ENCODE measurements around the gene FKBP15. TPM values are rescaled to one million over a fixed set of nuclear protein-coding genes. Genes with fewer than 3 reads are reported as not detected.

Gene FKBP15
- total RNA-seq, 1 donor from 2014 or later, result 26.4 TPM

DNA sequence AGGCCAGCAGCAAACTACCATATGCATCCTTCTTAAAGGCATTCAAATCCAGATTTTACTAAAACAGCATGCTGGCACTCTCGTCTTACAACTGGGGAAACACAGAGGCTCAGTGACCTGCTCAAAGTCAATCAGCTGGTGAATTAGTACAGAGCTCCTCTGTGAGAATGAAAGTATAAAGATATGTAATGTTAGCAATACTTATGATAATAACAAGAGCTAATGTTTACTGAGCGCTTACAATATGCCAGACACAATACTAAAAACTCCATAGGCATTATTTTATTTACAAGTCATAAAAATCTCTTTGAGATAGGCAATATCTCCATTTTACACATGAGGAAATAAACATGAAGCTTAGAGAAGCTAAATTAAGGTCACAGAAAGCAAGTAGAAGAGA lies 28.6 kb downstream of the FKBP15 start:
- Histone ChIP-seq H3K36me3 (ENCODE audit: insufficient read depth, low read length) (peaks cover 14% of the 10 kb centered on the region), H3K4me1 (ENCODE audit: insufficient read depth, low read length) (peaks cover 10% of the 10 kb centered on the region), H3K27ac (ENCODE audit: low read depth, low read length) (no peak overlapping the region), H3K4me2 (ENCODE audit: low read length) (no peak overlapping the region), H3K79me2 (ENCODE audit: insufficient read depth, low read length) (no peaks in the 10 kb centered on the region), H3K9me3 (ENCODE audit: insufficient read depth, low read depth, low read length) (no peaks in the 10 kb centered on the region), H3K9ac (ENCODE audit: low read length) (no peak overlapping the region), H3K27me3 (ENCODE audit: insufficient read depth, low read length) (no peaks in the 10 kb centered on the region), H2AFZ (ENCODE audit: low read depth, low read length) (no peak overlapping the region), H3K4me3 (ENCODE audit: insufficient read depth, low read depth, low read length) (no peak overlapping the region), H4K20me1 (ENCODE audit: insufficient read depth, low read length) (peaks cover 3% of the 10 kb centered on the region)
- DNase-seq (ENCODE audit: low read depth), result no peak
- TF ChIP-seq, protein P1, sequence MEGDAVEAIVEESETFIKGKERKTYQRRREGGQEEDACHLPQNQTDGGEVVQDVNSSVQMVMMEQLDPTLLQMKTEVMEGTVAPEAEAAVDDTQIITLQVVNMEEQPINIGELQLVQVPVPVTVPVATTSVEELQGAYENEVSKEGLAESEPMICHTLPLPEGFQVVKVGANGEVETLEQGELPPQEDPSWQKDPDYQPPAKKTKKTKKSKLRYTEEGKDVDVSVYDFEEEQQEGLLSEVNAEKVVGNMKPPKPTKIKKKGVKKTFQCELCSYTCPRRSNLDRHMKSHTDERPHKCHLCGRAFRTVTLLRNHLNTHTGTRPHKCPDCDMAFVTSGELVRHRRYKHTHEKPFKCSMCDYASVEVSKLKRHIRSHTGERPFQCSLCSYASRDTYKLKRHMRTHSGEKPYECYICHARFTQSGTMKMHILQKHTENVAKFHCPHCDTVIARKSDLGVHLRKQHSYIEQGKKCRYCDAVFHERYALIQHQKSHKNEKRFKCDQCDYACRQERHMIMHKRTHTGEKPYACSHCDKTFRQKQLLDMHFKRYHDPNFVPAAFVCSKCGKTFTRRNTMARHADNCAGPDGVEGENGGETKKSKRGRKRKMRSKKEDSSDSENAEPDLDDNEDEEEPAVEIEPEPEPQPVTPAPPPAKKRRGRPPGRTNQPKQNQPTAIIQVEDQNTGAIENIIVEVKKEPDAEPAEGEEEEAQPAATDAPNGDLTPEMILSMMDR (IDR thresholded peaks at IDR 0.05; ENCODE audit: insufficient read depth, low read depth, low read length), result no peak
- no peak for TF ChIP-seq EZH2 (IDR thresholded peaks at IDR 0.05; ENCODE audit: insufficient read depth, low read length)
- no peak overlapping the region for H3K27ac Mint-ChIP-seq (ENCODE audit: unreplicated experiment)
- peaks cover 11% of the 10 kb centered on the region for H3K36me3 Mint-ChIP-seq (ENCODE audit: low read depth, unreplicated experiment)
- H3K27me3 Mint-ChIP-seq (ENCODE audit: low read depth, unreplicated experiment), result no peaks in the 10 kb centered on the region
- H3K4me3 Mint-ChIP-seq (ENCODE audit: unreplicated experiment), result no peak overlapping the region
- peaks cover 14% of the 10 kb centered on the region for H3K4me1 Mint-ChIP-seq (ENCODE audit: low read depth, unreplicated experiment)
- FAIRE-seq, result no peak
- no peaks in the 10 kb centered on the region for H3K9me3 Mint-ChIP-seq (ENCODE audit: unreplicated experiment)

GRCh38 chr9:113187929-113188595 lies 33.0 kb downstream of the FKBP15 start:
- H3K9me3 ChIP-seq (ENCODE audit: insufficient read depth, low read depth, low read length), result no peaks in the 10 kb centered on the region
- peaks cover 37% of the 10 kb centered on the region for H3K36me3 ChIP-seq (ENCODE audit: insufficient read depth, low read length)
- peaks cover 10% of the 10 kb centered on the region for H3K4me1 ChIP-seq (ENCODE audit: insufficient read depth, low read length)
- H3K27me3 Mint-ChIP-seq (ENCODE audit: low read depth, unreplicated experiment), result no peaks in the 10 kb centered on the region
- H2AFZ ChIP-seq (ENCODE audit: low read depth, low read length), result peak overlapping the region; percentile 41
- H3K4me3 Mint-ChIP-seq (ENCODE audit: unreplicated experiment), result peak overlapping the region; percentile 20
- peak overlapping the region; percentile 42 for H3K9ac ChIP-seq (ENCODE audit: low read length)
- H4K20me1 ChIP-seq (ENCODE audit: insufficient read depth, low read length), result no peaks in the 10 kb centered on the region
- no peaks in the 10 kb centered on the region for H3K79me2 ChIP-seq (ENCODE audit: insufficient read depth, low read length)
- H3K36me3 Mint-ChIP-seq (ENCODE audit: low read depth, unreplicated experiment), result peaks cover 12% of the 10 kb centered on the region
- peaks cover 16% of the 10 kb centered on the region for H3K4me1 Mint-ChIP-seq (ENCODE audit: low read depth, unreplicated experiment)
- TF ChIP-seq, protein P1 (IDR thresholded peaks at IDR 0.05; ENCODE audit: insufficient read depth, low read depth, low read length), result no peak
- no peak for TF ChIP-seq EZH2 (IDR thresholded peaks at IDR 0.05; ENCODE audit: insufficient read depth, low read length)
- peak overlapping the region; percentile 39 for H3K4me3 ChIP-seq (ENCODE audit: insufficient read depth, low read depth, low read length)
- peak overlapping the region; percentile 74 for H3K4me2 ChIP-seq (ENCODE audit: low read length)
- peak overlapping the region; percentile 92 for H3K27ac Mint-ChIP-seq (ENCODE audit: unreplicated experiment)
- H3K27me3 ChIP-seq (ENCODE audit: insufficient read depth, low read length), result no peaks in the 10 kb centered on the region
- FAIRE-seq (peak; percentile 89), DNase-seq (ENCODE audit: low read depth) (peak; percentile 91)
- H3K27ac ChIP-seq (ENCODE audit: low read depth, low read length), result peak overlapping the region; percentile 73
- H3K9me3 Mint-ChIP-seq (ENCODE audit: unreplicated experiment), result no peaks in the 10 kb centered on the region

GRCh38 chr9:113186137-113186755 lies 34.8 kb downstream of the FKBP15 start:
- peaks cover 16% of the 10 kb centered on the region for H3K4me1 Mint-ChIP-seq (ENCODE audit: low read depth, unreplicated experiment)
- H3K27ac Mint-ChIP-seq (ENCODE audit: unreplicated experiment), result no peak overlapping the region
- H3K9me3 ChIP-seq (ENCODE audit: insufficient read depth, low read depth, low read length), result no peaks in the 10 kb centered on the region
- H3K4me3 ChIP-seq (ENCODE audit: insufficient read depth, low read depth, low read length), result no peak overlapping the region
- peaks cover 17% of the 10 kb centered on the region for H3K36me3 Mint-ChIP-seq (ENCODE audit: low read depth, unreplicated experiment)
- no peak for DNase-seq (ENCODE audit: low read depth)
- H3K36me3 ChIP-seq (ENCODE audit: insufficient read depth, low read length), result peaks cover 50% of the 10 kb centered on the region
- FAIRE-seq, result no peak
- no peak overlapping the region for H2AFZ ChIP-seq (ENCODE audit: low read depth, low read length)
- H3K4me3 Mint-ChIP-seq (ENCODE audit: unreplicated experiment), result no peak overlapping the region
- no peaks in the 10 kb centered on the region for H3K27me3 Mint-ChIP-seq (ENCODE audit: low read depth, unreplicated experiment)
- H3K79me2 ChIP-seq (ENCODE audit: insufficient read depth, low read length), result no peaks in the 10 kb centered on the region
- no peak overlapping the region for H3K27ac ChIP-seq (ENCODE audit: low read depth, low read length)
- no peaks in the 10 kb centered on the region for H3K9me3 Mint-ChIP-seq (ENCODE audit: unreplicated experiment)
- no peak for TF ChIP-seq EZH2 (IDR thresholded peaks at IDR 0.05; ENCODE audit: insufficient read depth, low read length)
- TF ChIP-seq, protein P1 (IDR thresholded peaks at IDR 0.05; ENCODE audit: insufficient read depth, low read depth, low read length), result no peak
- H3K4me2 ChIP-seq (ENCODE audit: low read length), result no peak overlapping the region
- H3K4me1 ChIP-seq (ENCODE audit: insufficient read depth, low read length), result peaks cover 10% of the 10 kb centered on the region
- no peaks in the 10 kb centered on the region for H3K27me3 ChIP-seq (ENCODE audit: insufficient read depth, low read length)
- no peaks in the 10 kb centered on the region for H4K20me1 ChIP-seq (ENCODE audit: insufficient read depth, low read length)
- no peak overlapping the region for H3K9ac ChIP-seq (ENCODE audit: low read length)

All from astrocyte (in vitro differentiated cells and primary cell).